ENCODE data around the gene ZFPM1.

ZFPM1 gene

DNA sequence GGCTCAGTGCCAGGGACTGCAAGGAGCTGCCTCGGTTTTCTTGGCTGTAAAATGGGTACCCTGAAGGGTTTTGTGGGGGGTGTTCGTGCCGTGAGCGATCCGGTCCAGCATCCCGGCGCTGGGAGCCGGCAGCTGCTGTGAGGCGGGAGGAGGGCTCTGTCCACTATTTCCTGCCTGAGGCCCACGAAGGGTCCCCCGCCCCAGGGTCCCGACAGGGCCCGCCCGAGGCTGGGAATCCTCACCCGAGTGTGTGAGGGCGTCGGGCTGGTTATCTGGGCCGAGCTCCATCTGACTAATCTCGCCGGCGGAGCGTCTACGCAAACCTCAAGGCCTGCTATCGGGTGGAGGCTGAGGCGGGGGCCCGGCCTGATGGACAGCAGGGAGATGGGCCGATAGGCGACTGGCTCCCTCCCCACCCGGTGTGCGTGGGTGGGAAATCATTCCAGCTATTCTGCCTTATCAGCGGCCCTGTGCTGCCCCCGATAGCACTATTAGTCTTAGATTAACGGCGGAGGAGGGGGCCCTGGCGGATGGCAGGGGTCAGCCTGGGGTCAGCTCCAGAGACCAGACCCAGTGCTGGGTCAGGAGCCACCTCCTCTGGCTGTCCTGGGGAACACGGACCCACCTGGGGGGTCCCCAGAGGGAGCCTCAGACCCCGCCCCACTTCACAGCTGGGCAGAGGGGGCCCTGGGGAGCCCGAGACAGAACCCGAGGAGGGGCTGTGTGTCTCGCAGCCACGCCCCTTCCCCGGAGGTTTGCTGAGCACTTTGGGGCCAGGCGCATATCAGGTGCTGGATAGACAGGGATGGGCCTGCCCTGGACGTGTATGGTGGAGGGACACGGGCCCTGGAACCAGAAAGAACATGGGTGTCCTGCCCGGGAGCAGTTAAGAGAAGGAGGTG is 44.7 kb downstream of the ZFPM1 start:
- no peak overlapping the region for H3K4me3 ChIP-seq (replicated peaks; ENCODE audit: insufficient read depth, low read length)
- no peak for DNase-seq (ENCODE audit: low read depth in 1 of 2, low spot score in 1 of 2)
- no peaks in the 10 kb centered on the region for H3K27me3 ChIP-seq (ENCODE audit: insufficient read depth, poor library complexity, severe bottlenecking)
- H3K27ac ChIP-seq (replicated peaks): no peak overlapping the region
- TF ChIP-seq POLR2AphosphoS5 (IDR thresholded peaks at IDR 0.05; ENCODE audit: low read depth) (no peak), GABPA (IDR thresholded peaks at IDR 0.05; ENCODE audit: low read depth) (no peak), CTCF (IDR thresholded peaks at IDR 0.05; ENCODE audit: insufficient read depth, low read length) (no peak), SPI1 (IDR thresholded peaks at IDR 0.05; ENCODE audit: borderline replicate concordance, low read depth) (no peak)
- TF ChIP-seq, protein P1, sequence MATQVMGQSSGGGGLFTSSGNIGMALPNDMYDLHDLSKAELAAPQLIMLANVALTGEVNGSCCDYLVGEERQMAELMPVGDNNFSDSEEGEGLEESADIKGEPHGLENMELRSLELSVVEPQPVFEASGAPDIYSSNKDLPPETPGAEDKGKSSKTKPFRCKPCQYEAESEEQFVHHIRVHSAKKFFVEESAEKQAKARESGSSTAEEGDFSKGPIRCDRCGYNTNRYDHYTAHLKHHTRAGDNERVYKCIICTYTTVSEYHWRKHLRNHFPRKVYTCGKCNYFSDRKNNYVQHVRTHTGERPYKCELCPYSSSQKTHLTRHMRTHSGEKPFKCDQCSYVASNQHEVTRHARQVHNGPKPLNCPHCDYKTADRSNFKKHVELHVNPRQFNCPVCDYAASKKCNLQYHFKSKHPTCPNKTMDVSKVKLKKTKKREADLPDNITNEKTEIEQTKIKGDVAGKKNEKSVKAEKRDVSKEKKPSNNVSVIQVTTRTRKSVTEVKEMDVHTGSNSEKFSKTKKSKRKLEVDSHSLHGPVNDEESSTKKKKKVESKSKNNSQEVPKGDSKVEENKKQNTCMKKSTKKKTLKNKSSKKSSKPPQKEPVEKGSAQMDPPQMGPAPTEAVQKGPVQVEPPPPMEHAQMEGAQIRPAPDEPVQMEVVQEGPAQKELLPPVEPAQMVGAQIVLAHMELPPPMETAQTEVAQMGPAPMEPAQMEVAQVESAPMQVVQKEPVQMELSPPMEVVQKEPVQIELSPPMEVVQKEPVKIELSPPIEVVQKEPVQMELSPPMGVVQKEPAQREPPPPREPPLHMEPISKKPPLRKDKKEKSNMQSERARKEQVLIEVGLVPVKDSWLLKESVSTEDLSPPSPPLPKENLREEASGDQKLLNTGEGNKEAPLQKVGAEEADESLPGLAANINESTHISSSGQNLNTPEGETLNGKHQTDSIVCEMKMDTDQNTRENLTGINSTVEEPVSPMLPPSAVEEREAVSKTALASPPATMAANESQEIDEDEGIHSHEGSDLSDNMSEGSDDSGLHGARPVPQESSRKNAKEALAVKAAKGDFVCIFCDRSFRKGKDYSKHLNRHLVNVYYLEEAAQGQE (IDR thresholded peaks at IDR 0.05; ENCODE audit: insufficient replicate concordance, low read depth): no peak

DNA sequence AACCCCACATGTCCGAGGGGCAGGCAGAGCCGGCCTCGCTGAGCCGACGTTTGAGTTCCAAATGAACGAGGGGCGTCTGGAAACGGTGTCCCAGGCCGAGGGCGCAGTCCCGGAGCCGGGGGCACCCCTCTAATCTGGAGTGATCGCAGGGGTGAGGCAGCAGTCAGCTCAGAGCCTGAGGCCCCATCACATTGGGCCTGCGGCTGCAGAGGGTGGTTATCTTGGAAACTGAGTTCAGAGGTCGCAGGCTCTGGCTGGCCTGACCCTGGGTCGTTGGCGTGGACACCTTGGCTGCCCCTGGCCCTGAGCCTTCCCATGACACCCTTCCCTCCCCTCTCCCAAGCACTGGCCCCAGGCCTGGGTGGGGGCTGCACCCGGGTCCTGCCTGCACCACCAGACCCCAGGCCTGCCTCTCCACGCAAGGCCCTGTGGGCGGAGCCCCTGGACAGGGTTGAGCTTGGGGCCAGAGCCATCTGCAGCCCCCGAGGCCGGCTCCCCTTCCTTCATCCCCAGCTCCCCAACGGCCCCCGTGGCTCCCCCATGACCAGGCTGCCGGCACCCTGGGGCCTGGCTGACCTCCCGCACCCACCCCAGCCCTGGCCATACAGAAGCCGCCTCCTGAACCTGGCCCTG is 45.6 kb downstream of the ZFPM1 start:
- H3K27ac ChIP-seq (replicated peaks): no peak overlapping the region
- DNase-seq (ENCODE audit: low read depth in 1 of 2, low spot score in 1 of 2): no peak
- H3K27me3 ChIP-seq (ENCODE audit: insufficient read depth, poor library complexity, severe bottlenecking): no peaks in the 10 kb centered on the region
- H3K4me3 ChIP-seq (replicated peaks; ENCODE audit: insufficient read depth, low read length): no peak overlapping the region
- no peak for TF ChIP-seq CTCF (IDR thresholded peaks at IDR 0.05; ENCODE audit: insufficient read depth, low read length)
- no peak for TF ChIP-seq POLR2AphosphoS5 (IDR thresholded peaks at IDR 0.05; ENCODE audit: low read depth)
- TF ChIP-seq SPI1 (IDR thresholded peaks at IDR 0.05; ENCODE audit: borderline replicate concordance, low read depth): no peak
- TF ChIP-seq, protein P1 (IDR thresholded peaks at IDR 0.05; ENCODE audit: insufficient replicate concordance, low read depth): no peak
- no peak for TF ChIP-seq GABPA (IDR thresholded peaks at IDR 0.05; ENCODE audit: low read depth)

DNA sequence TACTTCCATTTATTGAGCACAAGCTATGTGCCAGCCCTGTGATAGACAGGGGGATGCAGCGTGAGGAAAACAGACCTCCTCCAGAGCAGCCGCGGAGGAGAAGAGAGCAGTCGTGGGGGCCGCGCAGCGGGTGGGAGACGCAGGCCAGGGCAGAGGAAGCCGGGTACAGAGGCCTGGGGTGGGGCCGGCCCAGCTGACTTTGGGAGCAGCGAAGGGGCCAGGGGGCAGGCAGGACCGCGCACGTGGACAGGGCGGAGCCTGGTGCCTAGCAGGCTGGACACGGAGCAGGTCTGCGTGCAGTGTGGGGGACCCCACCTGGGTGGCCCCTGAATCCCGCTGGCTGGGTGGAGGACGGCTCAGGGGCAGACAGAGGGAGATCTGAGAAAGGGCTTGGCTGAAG is 46.2 kb downstream of the ZFPM1 start:
- no peak for TF ChIP-seq CTCF (IDR thresholded peaks at IDR 0.05; ENCODE audit: insufficient read depth, low read length)
- no peak for TF ChIP-seq POLR2AphosphoS5 (IDR thresholded peaks at IDR 0.05; ENCODE audit: low read depth)
- TF ChIP-seq SPI1 (IDR thresholded peaks at IDR 0.05; ENCODE audit: borderline replicate concordance, low read depth): no peak
- no peak for TF ChIP-seq GABPA (IDR thresholded peaks at IDR 0.05; ENCODE audit: low read depth)
- TF ChIP-seq, protein P1 (IDR thresholded peaks at IDR 0.05; ENCODE audit: insufficient replicate concordance, low read depth): no peak
- Histone ChIP-seq H3K27ac (replicated peaks) (no peak overlapping the region), H3K27me3 (ENCODE audit: insufficient read depth, poor library complexity, severe bottlenecking) (no peaks in the 10 kb centered on the region), H3K4me3 (replicated peaks; ENCODE audit: insufficient read depth, low read length) (no peak overlapping the region)
- no peak for DNase-seq (ENCODE audit: low read depth in 1 of 2, low spot score in 1 of 2)

Data from HL-60 (cell line).